GM21360 (cell line): ENCODE measurements around the gene TMC2.

Experiments
- ATAC-seq: cut with Tn5 transposase; IDR thresholded peaks from one replicate; pipeline ENCODE4 v1.9.1; 2021; ENCODE audit warnings: mild to moderate bottlenecking, moderate library complexity; ENCODE audit not compliant: unreplicated experiment

The TMC2 gene

DNA sequence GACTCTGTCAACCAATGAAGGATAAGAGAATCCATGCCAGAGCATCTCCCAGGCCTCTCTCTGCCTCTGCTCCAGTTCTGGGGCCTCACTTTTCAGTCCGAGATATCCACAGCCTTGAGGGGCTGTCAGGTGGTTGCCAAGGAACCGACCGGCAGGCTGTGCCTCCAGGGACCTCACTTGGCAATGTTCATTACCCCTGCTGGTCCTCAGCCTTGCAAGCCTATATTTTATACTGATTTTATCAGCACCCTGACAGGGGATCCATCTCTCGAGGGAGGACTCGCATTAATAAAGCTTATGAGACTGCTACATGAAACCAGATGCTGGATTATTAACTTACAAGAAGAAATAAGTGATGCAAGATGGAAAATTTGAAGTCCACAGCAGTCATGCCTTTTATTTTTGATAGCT lies 39.9 kb downstream of the TMC2 start:
- ATAC-seq = no peak

DNA sequence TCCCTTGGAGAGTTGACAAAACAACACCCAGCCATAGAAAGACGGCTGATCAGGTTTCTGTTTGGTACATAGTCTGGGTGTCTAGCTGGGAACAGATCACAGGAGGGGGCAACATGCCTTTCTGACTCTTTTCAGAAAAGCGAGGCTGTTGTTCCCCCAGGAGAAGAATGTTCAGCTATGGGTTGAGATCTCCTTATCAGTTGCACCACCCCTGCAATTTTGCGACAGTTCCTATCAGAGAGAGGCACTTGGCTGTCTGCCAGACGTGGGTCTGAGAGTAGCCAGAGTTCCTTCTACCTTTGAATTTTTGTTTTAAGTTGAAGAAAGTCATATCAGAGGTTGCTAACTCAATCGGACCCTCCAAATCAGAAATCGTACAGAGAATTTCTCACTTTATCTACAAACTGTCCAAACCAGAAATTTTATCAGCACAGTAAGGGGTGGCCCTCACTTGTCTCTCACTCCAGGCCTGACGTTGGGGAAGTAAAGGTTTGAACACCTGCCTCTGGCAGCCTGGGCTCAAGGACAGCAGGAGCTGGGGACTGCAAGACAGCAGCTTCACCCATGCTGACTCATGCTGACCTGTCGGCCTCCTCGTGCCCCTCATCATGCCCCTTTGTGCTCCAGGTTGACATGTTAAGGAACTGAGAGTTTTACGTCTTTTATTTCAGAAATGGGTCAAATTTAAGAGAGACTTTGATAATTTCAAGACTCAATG lies 42.3 kb downstream of the TMC2 start:
- ATAC-seq = no peak

- no peak for ATAC-seq
Observed at GRCh38 chr20:2585811-2586210, 49.4 kb downstream of the TMC2 start.

DNA sequence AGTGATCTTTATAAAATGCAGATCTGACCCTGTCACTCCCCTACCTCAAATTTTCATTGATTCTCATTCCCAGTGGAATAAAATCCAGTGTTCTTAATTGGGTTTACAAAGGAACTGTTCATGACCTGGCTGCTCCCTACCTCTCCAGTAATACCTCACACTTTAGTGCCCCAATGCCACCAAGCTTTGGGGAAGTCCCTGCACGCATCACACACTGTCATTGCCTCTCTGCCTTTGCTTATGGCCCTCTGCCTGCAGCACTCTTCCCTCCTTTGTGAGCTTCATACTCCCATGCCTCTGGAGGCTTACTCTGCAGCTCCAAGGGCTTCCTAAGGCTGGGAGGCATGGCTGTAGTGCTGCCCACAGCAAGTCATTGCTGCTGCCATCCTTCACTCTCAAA lies 57.4 kb downstream of the TMC2 start:
- no peak for ATAC-seq

GRCh38 chr20:2595076-2595475 lies 58.7 kb downstream of the TMC2 start:
- ATAC-seq = no peak

DNA sequence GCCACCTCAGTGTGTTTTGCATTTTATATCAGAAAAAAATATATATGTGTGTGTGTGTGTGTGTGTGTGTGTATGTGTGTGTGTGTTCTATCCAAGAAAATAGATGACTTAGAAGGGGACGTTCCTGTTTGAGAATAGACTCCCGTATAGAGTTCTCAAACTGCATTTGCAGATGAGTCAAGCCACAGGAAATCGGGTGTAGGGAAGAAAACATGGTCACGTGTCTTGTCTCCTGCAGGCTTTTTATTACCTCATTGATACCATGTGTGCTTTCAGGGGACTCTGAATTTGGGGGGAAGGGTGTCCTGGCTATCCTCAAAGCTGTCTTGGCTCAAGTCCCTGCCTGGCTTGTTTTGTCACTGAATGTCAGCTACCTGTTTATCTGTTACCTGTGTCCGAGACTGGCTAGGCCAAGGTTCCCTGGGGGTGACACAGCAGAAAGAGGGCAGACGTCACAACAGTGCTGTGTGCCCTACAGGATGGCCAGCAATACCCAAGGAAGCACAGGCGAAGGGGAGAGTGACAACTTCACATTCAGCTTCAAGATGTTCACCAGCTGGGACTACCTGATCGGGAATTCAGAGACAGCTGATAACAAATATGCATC lies 60.4 kb downstream of the TMC2 start:
- ATAC-seq = no peak

DNA sequence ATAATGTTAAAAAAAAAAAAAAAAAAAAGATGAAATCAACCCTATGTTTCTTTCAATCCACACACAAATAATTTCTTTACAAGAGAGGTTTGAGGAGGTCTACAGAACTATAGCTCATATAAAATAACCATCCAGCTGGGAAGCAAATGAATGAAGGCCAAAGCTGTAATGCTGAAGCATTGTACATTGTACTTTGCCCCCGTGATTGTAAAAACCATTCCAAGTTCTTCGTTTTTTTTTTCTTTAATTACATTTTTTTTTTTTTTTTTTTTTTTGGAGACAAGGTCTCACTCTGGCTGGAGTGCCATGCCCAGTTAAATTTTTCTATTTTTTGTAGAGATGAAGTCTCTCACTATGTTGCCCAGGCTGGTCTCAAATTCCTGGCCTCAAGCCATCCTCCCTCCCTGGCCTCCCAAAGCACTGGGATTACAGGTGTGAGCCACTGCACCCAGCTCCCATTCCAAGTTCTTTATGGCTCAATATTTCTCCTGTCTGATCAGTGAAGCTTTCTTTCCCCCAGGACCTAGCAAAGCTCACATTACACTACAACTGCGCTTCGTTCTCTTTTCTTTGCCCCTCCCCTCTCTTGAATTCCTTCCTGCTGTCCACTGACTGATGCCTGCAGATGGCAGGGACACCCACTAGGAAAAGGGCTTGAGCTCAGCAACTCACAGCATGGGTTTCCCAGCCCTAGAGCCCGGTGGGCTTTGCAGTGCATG lies 63.1 kb downstream of the TMC2 start:
- no peak for ATAC-seq

DNA sequence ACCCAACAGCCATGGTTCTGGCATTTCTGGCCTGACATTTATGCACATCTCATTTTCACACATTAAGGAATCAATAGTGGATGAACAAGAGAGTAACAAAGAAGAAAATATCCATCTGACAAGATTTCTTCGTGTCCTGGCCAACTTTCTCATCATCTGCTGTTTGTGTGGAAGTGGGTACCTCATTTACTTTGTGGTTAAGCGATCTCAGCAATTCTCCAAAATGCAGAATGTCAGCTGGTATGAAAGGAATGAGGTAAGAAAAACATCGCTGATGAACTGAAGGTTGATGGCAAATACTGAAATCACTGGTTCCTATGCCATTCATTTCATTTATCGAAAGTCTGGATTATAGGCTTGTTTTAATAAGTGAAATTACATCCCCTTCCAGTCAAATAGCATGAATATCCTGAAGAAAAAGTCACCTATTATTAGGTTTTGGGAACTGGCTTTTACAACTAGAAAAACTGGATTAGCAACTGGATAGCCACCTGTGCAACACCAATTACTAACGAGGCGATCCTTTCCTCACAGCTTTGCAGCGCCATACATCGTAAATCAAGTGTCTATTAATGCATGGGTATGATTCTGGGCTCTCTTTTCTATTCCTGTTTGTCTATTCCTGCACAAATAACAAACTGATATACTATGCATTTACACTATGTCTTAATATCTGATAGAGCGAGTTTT lies 65.8 kb downstream of the TMC2 start:
- no peak for ATAC-seq

DNA sequence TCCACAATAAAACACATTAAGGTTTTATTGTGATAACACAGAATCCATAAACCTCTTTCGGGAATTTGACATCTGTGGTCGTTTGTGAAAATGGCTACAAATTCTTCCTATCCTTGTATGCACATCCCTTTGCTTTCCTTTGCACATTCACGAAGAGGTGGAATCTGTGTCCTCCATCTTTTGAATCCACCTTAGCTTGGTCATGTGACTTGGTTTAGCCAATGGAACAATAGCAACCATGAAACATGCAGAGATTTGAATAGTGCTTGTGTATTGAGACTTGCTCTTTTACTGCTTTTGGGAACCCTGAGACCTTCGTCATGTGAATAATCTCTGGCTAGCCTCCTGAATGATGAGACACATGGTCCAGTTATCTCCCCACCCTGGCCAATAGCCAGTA lies 66.4 kb downstream of the TMC2 start:
- ATAC-seq = no peak

GRCh38 chr20:2603816-2604505 lies 67.6 kb downstream of the TMC2 start:
- no peak for ATAC-seq

DNA sequence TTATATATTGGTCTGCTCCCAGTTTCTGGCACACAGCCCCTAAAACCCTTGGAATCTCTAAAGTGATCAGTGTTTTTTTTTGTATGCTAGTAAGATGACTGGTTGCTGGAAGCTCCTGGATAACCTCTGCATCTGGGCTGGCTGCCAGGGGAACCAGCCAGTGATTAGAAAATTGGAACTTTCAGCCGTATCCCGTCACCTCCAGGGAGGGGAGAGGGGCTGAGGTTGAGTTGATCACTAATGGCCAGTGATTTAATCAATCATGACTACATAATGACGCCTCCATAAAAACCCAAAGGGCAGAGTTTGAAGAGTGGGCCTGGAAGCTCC lies 68.1 kb downstream of the TMC2 start:
- no peak for ATAC-seq

DNA sequence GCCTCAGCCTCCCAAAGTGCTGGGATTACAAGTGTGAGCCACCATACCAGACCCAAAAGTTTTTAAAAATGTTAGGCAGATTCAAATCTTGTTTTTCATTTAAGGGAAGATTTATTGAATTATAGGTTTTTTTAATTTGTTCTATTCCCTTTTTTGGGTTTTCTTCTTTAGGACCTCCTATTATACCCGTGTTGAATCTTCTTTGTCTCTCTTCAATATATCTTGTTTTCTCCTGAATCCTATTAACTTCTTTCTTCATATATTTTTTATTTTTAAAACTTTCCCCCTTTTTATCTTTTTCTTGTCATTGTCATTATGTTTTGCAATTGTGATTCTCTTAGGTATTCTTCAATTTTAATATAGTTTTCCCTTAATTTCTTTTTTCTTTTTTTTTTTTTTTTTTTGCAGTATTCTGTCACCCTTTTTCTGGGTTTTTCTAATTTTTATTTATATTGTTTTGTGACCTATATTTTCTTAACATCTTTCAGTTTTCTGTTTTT lies 70.2 kb downstream of the TMC2 start:
- ATAC-seq = no peak

DNA sequence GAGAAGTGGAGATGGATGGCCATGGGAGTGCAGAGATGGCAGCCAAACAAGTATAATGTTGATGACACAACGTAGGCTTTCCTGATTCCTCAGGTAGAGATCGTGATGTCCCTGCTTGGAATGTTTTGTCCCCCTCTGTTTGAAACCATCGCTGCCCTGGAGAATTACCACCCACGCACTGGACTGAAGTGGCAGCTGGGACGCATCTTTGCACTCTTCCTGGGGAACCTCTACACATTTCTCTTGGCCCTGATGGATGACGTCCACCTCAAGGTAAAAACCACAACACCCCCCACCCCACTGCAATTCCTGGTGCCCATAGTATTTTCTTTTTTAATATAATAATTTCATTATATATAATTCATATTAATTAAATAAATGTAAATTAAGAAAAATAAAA lies 74.0 kb downstream of the TMC2 start:
- no peak for ATAC-seq

DNA sequence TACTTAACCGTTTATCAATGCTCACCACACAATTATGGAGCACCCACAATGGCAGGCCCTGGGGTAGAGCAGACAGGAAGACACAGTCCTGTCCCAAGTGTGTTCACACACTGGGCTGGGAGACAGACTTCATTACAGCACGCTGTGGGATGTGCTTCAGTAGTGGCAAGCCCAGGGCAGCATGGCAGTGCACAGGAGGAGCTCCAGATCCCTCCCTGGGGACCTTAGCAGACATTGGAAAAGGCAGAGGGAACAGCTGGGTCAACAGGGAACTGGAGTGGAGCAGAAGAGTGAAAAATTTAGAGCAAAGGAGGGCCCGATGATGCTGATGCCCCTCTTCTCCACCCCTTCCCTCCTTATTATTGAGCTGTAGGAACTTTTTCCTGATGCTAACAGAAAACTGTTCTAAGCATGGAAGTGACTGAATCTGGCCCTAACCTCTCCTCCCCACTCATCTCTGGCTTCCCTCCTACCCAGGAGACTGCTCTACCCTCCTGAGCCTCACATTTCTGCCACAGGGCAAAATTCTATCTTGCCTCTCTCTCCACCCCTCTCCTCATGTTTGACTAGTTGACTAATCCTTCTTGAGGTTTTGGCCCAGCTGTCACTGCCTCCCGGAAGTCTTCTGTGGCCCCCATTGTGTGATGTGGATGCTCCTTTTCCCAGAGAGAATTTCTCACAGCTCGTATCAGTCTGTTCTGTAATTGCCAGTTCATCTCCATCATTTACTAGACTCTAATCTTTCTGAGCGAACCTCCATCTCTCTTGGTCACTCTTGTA lies 74.8 kb downstream of the TMC2 start:
- no peak for ATAC-seq

DNA sequence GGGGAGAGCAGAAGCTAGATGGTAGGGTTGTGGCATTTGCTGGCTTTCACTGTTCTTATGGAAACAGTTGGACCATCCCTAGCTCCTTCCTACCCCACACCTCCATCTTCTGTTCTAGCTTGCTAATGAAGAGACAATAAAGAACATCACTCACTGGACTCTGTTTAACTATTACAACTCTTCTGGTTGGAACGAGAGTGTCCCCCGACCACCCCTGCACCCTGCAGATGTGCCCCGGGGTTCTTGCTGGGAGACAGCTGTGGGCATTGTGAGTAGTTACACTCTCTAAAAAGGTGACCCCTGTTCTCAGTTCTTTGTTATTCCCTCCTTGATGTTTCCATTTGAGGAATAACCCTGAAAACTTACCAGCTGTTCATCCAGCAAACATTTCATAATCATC lies 75.7 kb downstream of the TMC2 start:
- no peak for ATAC-seq

GRCh38 chr20:2616634-2617033 lies 80.3 kb downstream of the TMC2 start:
- no peak for ATAC-seq

DNA sequence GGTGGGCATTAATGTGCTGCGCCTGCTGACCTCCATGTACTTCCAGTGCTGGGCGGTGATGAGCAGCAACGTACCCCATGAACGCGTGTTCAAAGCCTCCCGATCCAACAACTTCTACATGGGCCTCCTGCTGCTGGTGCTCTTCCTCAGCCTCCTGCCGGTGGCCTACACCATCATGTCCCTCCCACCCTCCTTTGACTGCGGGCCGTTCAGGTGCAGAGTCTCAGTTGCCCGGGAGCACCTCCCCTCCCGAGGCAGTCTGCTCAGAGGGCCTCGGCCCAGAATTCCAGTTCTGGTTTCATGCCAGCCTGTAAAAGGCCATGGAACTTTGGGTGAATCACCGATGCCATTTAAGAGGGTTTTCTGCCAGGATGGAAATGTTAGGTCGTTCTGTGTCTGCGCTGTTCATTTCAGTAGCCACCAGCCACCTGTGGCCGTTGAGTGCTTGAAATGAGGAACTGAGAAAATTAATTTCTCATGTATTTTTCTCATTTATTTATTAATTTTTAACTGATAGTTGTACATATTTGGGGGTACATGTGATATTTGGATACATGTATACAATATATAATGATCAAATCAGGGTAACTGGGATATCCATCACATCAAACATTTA lies 80.8 kb downstream of the TMC2 start:
- ATAC-seq = no peak

DNA sequence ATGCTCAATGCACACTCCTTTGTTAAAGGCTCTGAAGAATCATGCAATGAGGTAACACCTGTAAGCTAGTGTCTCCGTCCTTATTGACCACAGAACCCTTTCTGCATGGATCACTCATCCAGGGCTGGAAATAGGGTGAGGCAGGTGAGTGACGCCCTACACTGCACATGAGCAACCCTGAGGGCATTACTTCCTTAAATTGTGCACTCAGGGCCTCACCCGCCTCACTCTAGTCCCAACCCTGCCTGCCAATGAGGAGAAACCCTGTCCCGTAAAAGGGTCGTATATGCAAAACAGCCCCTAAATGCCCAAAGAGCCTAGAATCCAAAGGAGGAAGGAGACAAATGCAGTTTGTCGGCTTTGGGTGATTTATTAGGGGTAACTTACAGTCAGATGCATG lies 82.4 kb downstream of the TMC2 start:
- ATAC-seq = no peak

DNA sequence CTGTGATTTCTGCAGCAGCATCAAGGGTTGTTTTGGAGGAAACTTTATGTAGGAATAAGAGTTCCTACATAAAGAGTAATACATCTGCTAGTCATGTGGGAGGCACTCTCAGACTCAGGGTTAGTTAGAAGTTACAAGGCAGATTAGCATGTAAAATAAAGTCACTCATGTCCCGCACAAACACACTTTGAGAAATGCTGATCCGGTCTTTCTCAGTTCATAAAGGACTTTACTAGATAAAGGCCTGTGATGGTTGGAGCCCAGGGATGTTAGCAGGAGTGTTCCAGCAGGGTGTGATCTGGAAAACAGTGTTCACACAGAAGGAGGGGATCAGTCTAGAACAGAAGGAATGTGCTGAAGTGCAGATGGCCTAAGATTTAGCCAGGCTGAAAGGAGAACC lies 83.0 kb downstream of the TMC2 start:
- no peak for ATAC-seq
